ENCODE data around the gene CREB3L2.

Gene CREB3L2

GRCh38 chr7:137865764-137866163, 136.1 kb downstream of the CREB3L2 start:
- TF ChIP-seq, protein P1, sequence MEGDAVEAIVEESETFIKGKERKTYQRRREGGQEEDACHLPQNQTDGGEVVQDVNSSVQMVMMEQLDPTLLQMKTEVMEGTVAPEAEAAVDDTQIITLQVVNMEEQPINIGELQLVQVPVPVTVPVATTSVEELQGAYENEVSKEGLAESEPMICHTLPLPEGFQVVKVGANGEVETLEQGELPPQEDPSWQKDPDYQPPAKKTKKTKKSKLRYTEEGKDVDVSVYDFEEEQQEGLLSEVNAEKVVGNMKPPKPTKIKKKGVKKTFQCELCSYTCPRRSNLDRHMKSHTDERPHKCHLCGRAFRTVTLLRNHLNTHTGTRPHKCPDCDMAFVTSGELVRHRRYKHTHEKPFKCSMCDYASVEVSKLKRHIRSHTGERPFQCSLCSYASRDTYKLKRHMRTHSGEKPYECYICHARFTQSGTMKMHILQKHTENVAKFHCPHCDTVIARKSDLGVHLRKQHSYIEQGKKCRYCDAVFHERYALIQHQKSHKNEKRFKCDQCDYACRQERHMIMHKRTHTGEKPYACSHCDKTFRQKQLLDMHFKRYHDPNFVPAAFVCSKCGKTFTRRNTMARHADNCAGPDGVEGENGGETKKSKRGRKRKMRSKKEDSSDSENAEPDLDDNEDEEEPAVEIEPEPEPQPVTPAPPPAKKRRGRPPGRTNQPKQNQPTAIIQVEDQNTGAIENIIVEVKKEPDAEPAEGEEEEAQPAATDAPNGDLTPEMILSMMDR (conservative IDR thresholded peaks at IDR 0.05) = no peak
- no peak overlapping the region for H3K27ac ChIP-seq

DNA sequence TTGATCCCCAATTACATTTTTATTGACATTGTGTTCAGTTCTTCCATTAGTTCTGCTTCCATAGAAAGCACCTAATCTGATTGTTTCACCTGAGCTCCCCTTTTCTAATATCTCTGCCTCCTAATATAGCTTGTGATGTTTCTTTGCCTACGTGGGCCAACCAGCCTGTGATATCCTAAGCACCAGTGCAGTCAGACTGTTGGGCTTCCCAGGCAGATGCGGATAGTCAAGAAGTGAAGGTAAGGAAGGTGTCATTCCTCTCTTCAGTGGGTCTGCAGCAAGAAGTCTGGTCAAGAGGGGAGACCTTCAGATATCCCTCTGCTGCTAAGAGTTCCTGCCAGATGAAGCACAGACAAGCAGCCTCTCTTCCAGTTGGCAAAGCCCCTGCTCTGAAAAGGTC, 138.9 kb downstream of the CREB3L2 start:
- no peak overlapping the region for H3K27ac ChIP-seq
- no peak for TF ChIP-seq ZFX (IDR thresholded peaks at IDR 0.05)
- TF ChIP-seq, protein P1 (conservative IDR thresholded peaks at IDR 0.05) = no peak

DNA sequence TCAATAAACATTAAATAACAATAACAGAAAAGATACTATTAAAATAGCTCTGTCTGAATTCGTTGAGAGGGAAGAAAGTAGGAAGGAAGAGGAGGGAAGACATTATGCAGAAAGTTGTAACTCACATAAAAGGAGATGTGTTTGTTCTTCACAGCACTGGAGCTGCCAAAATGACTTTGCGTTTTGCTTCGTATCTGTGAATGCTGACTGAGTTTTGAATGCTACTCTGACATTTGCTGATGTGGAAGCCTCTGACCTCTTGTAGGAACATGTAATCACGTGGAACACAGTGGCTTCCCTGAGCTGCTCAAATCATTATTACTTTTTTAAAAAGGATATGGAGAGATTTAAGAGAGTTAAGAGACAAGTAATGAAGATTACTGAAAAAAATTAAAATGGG, 139.5 kb downstream of the CREB3L2 start:
- TF ChIP-seq ZFX (IDR thresholded peaks at IDR 0.05) = no peak
- TF ChIP-seq, protein P1 (conservative IDR thresholded peaks at IDR 0.05) = no peak
- no peak overlapping the region for H3K27ac ChIP-seq

DNA sequence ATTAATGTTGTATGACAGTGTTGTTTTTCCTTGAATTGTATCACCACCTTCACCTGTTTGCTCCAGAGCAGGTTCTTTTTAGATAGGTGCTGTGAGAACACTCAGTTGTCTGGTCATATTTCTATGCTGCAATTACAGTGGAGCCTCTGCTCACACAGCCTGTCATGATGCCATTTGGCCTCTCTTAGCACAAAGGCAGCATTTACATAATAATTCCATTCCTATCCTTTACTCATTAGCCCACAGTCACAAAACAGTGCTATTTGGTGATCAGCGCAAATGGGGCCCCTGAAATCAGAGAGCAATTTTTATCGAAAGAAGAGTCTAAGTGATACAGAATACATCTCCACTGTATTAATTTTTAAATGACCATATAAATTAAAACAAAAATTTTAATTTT, 141.3 kb downstream of the CREB3L2 start:
- H3K27ac ChIP-seq = no peak overlapping the region
- TF ChIP-seq ZFX (IDR thresholded peaks at IDR 0.05) = no peak
- TF ChIP-seq, protein P1 (conservative IDR thresholded peaks at IDR 0.05) = no peak

GRCh38 chr7:137853053-137853452, 148.8 kb downstream of the CREB3L2 start:
- TF ChIP-seq, protein P1 (conservative IDR thresholded peaks at IDR 0.05) = no peak
- TF ChIP-seq ZFX (IDR thresholded peaks at IDR 0.05) = no peak
- H3K27ac ChIP-seq = no peak overlapping the region

DNA sequence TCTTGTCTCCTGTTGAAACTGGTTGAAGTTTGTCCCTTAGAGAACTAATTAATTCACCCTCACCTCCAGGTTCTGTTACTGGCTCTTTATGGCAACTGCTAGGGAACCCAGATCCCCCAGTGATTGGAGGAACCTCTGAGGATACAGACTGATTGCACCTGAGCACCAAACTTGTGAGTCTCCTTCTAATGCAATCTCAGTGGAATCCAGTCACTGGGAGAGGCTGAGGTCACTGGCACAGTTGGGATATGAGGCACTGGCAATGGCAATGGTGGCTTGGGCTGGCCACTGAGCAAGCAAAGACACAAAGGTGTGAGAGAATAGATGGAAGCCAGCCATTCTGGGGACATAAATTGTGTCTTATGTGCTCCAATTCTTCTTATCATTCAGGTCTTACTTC, 149.8 kb downstream of the CREB3L2 start:
- TF ChIP-seq, protein P1 (conservative IDR thresholded peaks at IDR 0.05) = no peak
- TF ChIP-seq ZFX (IDR thresholded peaks at IDR 0.05) = no peak
- H3K27ac ChIP-seq = no peak overlapping the region

DNA sequence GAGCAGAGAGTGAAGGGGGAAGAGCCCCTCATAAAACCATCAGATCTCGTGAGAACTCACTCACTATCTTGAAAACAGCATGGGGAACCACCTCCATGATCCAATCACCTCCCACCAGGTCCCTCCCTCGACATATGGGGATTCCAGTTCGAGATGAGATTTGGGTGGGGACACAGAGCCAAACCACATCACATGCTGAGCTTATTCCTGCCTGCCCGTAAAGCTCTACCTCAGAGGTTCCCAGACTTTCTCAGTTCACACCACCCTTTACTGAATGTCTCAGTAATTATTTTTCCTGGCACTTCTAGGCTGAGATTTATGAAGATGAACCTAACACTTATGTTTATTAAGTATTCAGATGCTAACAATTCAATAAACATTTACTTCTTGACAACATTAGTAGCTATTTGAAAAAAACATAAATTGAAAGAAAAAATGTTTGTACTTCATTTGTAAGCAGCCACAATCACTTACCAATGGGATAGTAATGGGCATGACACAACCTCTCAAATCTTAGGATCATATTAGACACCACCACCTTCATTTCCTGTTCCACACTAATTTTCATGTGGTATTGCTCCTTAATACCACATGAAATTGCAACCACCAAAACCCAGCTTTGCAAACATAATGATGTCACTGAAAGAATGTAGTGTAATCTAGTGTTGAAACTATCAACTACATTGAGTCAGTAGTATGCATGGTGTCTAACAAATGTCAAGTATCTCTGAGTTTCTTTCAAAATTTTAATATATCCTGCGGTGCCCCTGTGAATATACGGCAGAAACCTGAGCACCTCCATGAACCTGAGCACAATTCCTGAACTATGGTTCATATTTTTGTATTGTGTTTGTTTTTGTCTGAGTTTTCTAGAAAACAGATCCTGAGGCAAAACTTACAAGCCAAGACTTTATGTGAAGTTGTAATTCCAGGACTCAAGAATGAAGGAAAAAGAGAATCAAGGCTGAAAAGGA, 150.6 kb downstream of the CREB3L2 start:
- TF ChIP-seq, protein P1 (conservative IDR thresholded peaks at IDR 0.05) = no peak
- TF ChIP-seq ZFX (IDR thresholded peaks at IDR 0.05) = no peak
- no peak overlapping the region for H3K27ac ChIP-seq
